ENCODE data around the gene NPSR1. TPM values are rescaled to one million over a fixed set of nuclear protein-coding genes. Genes with fewer than 3 reads are reported as not detected.

The NPSR1 gene
- total RNA-seq, 1 donor from 2014 or later, result not detected

GRCh38 chr7:34747176-34747781 lies 89.3 kb downstream of the NPSR1 start:
- no peaks in the 10 kb centered on the region for H3K36me3 ChIP-seq
- DNase-seq, result no peak
- peaks cover 9% of the 10 kb centered on the region for H3K9me3 ChIP-seq (replicated peaks)
- peak overlapping the region; percentile 84 for H3K27ac ChIP-seq (replicated peaks)
- intact Hi-C loops (cut with micrococcal nuclease), result no loop called here
- no peaks in the 10 kb centered on the region for H3K27me3 ChIP-seq (ENCODE audit: low read depth)
- peaks cover 21% of the 10 kb centered on the region for H3K4me1 ChIP-seq
- TF ChIP-seq CTCF (IDR thresholded peaks at IDR 0.05; ENCODE audit: borderline replicate concordance), result no peak
- H3K4me3 ChIP-seq, result no peak overlapping the region

GRCh38 chr7:34747867-34748727 lies 90.1 kb downstream of the NPSR1 start:
- Histone ChIP-seq H3K4me1 (peaks cover 21% of the 10 kb centered on the region), H3K27ac (replicated peaks) (peak overlapping the region; percentile 84), H3K27me3 (ENCODE audit: low read depth) (no peaks in the 10 kb centered on the region), H3K9me3 (replicated peaks) (peaks cover under 1% of the 10 kb centered on the region), H3K36me3 (no peaks in the 10 kb centered on the region), H3K4me3 (peak overlapping the region; percentile 30)
- intact Hi-C loops (cut with micrococcal nuclease), result no loop called here
- DNase-seq, result peak; percentile 81
- TF ChIP-seq CTCF (IDR thresholded peaks at IDR 0.05; ENCODE audit: borderline replicate concordance), result no peak

GRCh38 chr7:34748728-34749089 lies 90.7 kb downstream of the NPSR1 start:
- no peaks in the 10 kb centered on the region for H3K27me3 ChIP-seq (ENCODE audit: low read depth)
- DNase-seq, result no peak
- peak overlapping the region; percentile 84 for H3K27ac ChIP-seq (replicated peaks)
- H3K4me3 ChIP-seq, result no peak overlapping the region
- no peaks in the 10 kb centered on the region for H3K9me3 ChIP-seq (replicated peaks)
- intact Hi-C loops (cut with micrococcal nuclease), result no loop called here
- H3K36me3 ChIP-seq, result no peaks in the 10 kb centered on the region
- TF ChIP-seq CTCF (IDR thresholded peaks at IDR 0.05; ENCODE audit: borderline replicate concordance), result no peak
- H3K4me1 ChIP-seq, result peaks cover 21% of the 10 kb centered on the region

- intact Hi-C loops (cut with micrococcal nuclease), result no loop called here
- Histone ChIP-seq H3K36me3 (no peaks in the 10 kb centered on the region), H3K4me1 (peaks cover 21% of the 10 kb centered on the region), H3K4me3 (no peak overlapping the region), H3K9me3 (replicated peaks) (no peaks in the 10 kb centered on the region), H3K27me3 (ENCODE audit: low read depth) (no peaks in the 10 kb centered on the region), H3K27ac (replicated peaks) (no peak overlapping the region)
- no peak for TF ChIP-seq CTCF (IDR thresholded peaks at IDR 0.05; ENCODE audit: borderline replicate concordance)
- DNase-seq, result no peak
Measured at GRCh38 chr7:34749446-34749845, 91.4 kb downstream of the NPSR1 start.

- H3K27ac ChIP-seq (replicated peaks), result no peak overlapping the region
- no peaks in the 10 kb centered on the region for H3K27me3 ChIP-seq (ENCODE audit: low read depth)
- no peak for DNase-seq
- H3K36me3 ChIP-seq, result no peaks in the 10 kb centered on the region
- no peak overlapping the region for H3K4me3 ChIP-seq
- H3K4me1 ChIP-seq, result peaks cover 21% of the 10 kb centered on the region
- no peak for TF ChIP-seq CTCF (IDR thresholded peaks at IDR 0.05; ENCODE audit: borderline replicate concordance)
- H3K9me3 ChIP-seq (replicated peaks), result no peaks in the 10 kb centered on the region
- intact Hi-C loops (cut with micrococcal nuclease), result no loop called here
Measured at GRCh38 chr7:34750209-34750608, 92.2 kb downstream of the NPSR1 start.
